Activated T-cell treated with anti-CD3 and anti-CD28 coated beads for 1 hour (primary cell): ENCODE data around the gene GRIK2.

Experiments used
- DNase-seq: peaks from one replicate; pipeline ENCODE4 v3.0.0-alpha.2; 2020; ENCODE audit warnings: low read depth

The GRIK2 gene

DNA sequence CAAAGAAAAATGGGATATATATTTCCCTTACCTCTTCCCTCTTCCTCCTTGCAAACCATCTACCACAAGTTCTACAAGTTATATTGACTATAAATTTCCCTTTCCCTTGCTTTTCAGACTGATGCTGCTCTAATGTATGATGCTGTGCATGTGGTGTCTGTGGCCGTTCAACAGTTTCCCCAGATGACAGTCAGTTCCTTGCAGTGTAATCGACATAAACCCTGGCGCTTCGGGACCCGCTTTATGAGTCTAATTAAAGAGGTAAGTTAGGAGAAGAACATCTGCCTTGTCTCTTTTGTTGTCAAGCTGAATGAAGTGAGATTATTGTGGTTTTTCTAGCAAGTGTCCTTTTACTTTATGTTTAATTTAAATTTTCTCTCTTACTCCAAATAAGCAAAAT lies 406.0 kb downstream of the GRIK2 start:
- no peak for DNase-seq

DNA sequence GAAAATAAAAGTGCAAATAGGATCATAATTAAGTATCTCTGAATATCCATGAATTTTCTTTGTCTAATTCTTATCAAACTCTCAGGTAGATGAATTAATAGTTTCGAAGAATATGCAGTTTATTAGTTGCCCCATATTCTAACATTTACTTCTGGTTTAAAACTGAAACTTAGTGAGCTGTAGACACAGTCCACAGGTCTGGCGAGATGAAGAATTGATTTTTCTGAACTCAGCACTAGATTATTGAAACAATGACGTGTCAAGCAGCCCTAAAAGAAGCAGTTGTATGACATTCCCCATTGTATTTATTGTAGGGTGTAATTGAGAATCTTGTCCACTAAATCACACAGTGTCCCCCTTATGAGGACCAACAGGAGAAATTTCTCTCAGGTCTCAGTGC lies 407.1 kb downstream of the GRIK2 start:
- DNase-seq, result no peak

DNA sequence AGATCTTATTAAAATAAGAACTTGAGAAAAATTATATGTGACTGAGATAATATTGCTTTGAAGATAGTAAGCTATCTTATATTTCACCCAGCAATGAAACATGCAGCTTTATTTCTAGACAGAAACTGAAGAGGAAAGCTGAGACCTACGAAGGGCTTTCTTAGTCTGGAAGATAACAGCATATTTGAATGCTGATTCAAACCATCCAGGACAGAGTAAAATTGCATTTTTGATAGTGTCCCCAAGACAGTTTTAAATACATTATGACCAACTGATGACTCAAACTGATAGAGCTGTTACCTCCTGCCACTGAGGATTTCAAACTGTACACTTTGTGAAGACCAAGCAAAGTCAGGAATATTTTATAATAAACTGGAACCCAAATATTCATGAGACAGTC lies 409.6 kb downstream of the GRIK2 start:
- no peak for DNase-seq

DNA sequence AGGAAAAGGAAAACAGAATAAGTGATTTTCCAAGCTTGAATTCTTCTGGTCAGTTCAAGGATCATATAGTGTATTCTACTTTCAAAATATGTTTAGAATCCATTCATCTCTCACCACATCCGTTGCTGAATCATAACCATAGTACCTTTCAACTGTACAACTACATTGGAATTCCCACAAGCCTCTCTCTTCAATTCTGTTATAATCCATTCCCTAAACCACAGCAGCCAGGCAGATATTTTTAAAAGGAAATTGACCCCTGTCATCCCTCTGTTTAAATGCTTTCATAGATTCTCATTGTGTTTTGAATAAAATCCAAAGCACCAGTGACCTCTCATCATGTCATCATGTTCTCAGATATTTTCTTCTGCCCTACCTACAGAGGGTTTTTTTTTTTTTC lies 412.7 kb downstream of the GRIK2 start:
- DNase-seq, result no peak

DNA sequence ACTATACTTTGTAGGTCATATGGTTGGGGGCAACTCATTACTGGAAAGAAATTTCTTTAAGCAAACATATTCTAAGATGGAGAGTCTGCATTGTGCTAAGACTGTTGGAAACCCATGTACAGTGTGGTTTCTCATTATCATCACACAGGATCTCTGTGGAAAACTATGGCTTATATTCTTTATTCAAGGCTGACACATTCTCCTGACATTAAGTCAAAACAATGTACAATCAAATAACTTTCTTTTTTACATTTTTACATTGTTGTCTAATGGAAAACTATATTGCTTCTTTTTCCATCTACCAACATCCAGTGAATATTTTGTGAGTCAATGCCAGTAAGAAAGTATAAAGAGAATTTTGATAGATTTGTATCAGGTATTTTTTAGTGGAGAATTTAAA lies 417.6 kb downstream of the GRIK2 start:
- DNase-seq, result no peak

DNA sequence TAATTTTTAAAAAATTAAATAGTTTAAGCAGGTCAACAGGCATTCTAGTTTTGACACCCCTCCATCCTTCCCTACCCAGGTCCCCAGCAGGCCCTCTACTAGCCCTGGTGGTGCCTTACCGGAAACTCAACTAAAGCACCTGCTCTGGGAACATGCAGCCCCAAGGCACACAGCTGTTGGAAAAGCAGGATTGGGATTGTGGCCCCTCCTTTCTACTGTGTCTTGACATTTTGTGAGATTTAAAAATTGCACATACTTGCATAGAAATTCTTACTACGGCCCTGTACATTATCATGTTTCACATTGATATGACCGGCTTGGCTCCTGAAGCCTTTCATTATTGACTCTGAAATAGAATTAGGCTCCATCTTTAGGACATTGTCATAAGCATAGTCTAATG lies 423.2 kb downstream of the GRIK2 start:
- no peak for DNase-seq

DNA sequence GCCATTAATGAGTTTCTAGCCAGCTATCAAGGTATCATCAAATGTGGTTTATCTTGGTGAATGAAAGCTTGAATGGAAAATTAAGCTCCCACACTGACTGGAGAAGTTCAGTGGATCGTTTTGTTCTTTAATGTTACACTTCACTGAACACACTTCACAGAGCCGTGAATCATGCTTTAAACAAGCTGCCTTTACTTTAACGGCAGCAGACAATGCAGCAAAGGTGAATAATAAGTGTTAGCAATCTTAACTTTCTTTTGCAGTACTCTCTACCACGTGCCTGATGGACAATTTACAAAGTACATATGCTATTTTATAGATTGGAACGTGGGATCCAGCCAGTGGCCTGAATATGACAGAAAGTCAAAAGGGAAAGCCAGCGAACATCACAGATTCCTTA lies 424.5 kb downstream of the GRIK2 start:
- DNase-seq, result no peak

DNA sequence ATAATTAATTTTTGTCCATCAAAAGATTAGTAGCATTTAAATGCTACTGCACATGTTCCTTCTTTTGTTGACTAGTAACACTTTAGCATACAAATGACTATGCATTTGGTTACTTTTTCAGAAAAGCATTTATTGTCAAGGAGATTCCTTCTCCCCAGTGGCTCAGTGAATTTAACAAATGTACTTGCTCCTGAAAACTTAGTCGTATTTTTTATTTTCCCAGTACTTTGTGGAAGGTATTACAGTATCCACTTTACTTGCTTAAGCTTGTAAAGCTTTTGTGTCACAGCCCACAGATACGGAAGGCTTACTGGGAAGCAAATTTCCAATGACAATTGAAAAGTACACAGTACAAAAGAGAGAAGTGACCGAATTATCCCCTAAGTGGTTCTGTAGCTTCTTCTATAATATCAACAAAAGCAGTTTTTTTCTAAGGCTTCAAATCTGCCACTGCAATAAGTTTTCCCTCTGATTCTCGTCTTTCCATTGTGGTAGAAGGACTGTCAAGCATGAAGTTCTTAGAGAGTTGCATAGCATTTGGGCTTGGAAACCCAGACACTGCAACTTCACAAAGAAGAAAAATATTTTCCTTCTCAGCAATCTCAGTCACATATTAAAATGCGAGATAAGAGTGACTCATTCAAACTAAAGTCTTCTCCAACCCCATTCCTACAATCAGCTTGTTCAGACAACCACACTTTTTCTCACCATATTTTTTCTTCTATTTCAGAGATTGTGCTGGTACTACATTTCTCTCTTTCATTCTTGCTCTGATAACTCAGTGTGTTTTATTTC lies 431.2 kb downstream of the GRIK2 start:
- DNase-seq, result no peak

DNA sequence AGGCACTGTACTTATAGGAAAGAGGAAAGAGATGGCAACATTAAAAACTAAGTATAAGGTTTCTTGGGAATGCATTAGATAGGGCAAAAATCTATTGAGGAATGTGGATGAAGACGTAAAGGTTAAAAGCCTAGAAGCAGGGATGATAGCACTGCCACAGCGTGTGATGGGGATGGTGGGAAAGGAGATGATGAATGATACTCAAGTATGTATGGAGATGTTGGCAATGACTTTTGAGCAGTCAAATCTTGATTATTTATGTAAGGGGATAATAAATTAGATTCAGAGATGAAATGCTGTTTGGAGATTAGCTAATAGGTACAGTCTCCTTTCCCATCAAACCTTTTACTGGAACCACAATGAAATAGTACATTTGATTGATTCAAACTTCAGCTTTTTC lies 432.8 kb downstream of the GRIK2 start:
- DNase-seq, result no peak

DNA sequence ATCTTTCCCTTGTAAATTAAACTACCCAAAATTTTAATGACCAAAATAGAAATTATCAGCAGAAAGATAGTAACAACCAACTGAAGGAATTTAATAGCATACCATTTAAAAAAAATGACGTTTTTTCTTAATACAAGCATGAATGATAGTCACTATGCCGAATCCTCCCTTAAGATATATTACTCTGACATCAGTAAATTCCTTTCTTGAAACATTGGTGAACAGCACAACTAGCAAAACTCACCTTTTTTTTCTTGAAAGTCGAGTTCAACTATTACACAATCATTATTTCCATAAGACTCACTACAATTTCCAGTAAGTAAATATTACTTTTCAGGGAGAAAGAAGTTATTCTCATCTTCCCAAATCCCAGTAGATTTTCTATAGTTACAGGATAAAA lies 433.2 kb downstream of the GRIK2 start:
- DNase-seq, result no peak

DNA sequence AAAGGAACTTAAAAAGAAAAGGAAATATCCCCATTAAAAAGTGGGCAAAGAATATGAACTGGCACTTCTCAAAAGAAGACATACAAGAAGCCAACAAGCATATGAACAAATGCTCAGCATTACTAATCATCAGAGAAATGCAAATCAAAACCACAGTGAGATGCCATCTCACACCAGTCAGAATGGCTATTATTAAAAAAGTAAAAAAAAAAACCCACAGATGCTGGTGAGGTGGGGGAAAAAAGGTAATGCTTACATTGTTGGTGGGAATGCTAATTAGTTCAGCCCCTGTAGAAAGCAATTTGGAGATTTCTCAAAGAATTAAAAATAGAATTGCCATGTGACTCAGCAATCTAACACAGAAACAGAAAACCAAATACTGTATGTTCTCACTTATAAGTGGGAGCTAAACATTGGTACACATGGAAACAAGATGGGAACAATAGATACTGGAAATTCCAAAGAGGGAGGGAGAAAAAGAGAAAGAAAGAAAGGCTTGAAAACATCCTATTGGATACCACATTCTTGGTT lies 437.1 kb downstream of the GRIK2 start:
- no peak for DNase-seq

DNA sequence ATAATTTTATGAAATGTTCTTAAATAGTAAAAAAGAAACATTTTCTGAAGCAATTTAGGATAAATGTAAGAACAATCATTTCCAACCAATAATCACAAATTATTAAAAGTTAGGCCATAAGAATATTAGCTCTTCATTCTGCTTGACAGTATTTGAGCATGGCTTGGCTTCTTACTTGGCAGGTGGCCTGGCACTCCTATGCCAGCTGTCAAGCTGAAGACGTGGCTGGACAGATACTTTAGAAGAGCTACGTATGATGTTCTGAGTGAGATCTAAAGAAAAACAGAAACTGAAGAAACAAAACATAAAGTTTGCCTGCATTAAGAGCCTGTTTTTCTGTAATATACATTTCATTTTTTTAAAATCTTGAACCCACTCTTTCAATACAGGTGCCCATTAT lies 438.9 kb downstream of the GRIK2 start:
- DNase-seq, result no peak

DNA sequence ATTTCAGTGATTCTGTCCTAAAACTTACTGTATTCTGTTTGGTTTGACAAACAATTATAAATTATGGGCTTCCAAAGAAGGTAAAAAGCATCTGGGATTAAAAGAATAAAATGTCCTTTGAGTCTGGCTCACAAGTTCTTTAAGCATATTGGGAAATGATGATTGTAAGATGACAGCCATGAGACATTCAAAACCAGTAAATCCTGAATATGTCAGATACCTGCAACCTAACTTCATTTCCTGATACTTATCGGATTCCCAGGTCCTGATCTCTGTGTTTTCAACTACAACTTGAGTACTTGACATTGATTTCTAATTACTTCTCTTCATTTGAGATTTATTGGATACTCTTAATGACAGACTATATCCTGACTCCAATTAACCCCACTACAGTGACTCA lies 446.6 kb downstream of the GRIK2 start:
- DNase-seq, result no peak

DNA sequence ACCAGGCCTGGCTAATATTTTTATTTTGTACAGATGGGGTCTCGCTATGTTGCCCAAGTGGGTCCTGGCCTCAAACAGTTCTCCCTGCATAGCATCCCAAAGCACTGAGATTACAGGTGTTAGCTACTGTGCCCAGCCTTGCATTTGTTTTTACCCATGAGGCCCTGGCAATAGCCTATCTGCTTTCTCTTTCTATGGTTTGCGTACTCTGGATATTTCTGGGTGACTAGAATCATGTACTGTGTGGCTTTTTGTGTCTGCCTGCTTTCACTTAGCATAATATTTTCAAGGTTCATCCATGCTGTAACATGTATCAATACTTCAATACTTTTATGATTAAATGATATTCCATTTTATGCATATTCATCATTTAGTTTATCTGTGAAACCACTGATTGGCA lies 451.7 kb downstream of the GRIK2 start:
- no peak for DNase-seq

DNA sequence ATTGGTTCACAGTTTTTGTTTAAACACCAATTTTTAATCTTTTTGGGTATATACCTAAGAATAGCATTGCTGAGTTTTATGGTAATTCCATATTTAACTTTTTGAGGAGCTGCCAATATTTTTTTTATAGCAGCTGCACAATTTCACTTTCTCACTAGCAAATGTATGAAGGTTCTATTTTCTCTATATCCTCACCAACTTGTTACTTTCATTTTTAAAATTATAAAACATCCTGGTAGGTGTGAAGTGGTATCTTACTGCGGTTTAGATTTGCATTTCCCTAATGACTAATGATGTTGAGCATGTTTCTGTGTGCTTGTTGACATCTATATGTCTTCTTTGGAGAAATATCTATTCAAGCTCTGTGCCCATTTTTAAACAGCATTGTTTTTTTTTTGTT lies 452.1 kb downstream of the GRIK2 start:
- no peak for DNase-seq

DNA sequence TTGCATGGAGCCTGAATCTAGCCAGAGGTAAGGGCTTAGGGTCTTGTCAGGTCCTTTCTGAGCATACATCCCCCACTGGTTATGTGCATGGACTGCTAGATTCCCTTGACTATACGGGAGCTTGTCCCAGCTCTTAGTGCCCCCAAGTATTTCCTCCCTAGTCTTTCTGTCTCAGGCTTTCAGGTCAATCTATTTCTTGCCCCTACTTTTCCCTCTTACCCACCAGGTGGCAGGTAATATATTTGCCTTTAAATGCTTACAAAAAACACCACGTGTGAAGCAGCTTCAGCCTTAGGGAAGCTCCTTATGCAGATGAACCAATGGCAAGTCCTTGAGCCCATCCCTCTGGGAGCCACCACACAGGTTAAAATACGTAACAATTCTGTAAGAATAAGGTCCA lies 454.2 kb downstream of the GRIK2 start:
- no peak for DNase-seq

DNA sequence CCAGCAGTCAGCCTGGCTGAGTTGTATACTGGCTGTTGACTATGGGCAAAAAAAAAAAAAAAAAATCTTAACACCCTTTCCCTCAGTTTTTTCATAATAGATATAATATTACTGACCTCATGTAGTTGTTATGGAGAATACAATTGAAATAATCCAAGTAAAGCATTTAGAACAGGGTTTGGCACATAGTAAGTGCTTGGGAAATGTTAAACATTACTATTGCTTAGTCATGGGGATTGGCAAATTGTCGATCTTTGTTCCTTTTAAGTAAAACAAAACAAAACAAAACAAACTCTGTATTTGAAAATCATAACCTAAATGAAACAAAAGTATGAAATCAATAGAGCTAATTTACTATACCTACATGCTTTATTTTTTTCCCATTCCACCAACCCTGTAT lies 458.4 kb downstream of the GRIK2 start:
- DNase-seq, result no peak

DNA sequence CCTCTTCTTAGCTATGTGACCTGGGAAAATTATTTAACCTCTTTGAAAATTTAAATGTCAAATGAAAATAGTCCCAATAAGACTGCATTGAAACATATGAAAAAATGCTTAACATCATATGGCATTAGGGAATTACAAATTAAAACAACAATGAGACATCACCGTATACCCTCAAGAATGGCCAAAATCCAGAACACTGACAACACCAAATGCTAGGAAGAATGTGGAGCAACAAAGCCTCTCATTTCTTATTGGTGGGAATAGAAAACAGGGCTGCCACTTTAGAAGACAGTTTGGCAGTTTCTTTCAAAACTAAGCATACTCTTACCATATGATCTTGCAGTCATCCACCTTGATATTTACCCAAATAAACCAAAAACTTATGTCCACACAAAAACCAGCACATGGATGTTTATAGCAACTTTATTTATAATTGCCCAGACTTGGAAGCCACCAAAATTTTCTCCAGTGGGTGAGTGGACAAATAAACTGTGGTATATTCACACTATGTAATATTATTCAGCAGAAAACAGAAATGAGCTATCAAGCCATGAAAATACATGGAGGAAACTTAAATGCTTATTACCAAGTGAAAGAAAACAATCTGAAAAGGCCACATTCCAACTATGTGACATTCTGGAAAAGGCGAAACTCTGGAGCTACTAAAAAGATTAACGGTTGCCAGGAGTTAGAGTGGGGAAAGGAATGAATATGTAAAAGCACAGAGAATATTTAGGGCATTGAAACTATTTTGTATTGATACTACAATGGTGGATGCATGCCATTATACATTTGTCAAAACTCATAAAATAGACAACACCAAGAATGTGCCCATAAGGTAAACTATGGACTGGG lies 459.9 kb downstream of the GRIK2 start:
- no peak for DNase-seq

DNA sequence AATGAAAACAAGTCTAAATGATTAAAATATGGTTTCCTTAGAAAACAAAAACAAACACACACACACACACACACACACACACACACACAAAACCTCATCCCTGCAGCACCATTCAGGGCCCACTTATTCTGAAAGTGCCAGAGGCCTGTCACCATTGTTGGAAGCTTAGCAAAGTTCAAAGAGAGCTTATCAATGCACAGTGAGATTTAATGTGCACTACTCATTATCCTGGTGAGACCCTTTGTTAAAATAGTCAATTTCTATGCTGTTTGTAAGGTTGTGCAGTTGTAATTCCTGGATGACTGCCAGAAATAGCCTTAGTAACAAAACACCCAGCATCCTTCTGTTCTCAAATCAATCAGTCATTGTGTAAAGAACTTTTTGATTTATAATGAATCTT lies 482.9 kb downstream of the GRIK2 start:
- DNase-seq, result no peak

DNA sequence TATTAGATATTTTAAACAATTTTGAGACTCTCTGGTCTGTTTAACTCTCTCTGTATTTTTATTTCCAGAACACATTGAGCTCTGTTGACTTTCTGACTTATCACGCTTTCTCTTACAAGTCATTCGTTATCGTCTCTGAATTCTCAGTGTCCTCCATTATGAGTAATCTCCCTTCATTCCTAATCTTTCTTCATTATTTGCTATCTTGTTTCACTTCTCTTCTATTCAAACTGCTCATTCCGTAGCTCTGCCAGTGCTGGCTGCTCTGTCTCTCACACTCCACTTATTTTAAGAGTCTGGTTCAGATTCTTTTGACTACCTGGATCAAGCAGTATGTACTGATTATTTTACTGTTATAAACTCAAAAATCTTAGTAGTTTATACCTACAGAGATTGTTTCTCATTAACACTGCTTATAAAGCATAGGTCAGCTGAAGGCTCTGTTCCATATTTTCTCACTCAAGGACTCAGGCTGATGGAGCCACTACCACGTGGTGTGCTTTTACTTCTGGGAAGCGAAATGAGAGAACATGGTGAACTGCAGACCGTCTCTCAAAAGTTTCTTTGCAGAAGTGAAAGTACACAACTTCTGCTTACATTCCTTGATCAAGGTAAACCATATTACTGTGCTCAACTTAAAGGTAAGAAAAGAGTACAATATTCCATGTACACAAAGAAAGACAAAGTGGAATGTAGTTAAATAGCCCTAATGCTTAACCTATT lies 485.2 kb downstream of the GRIK2 start:
- DNase-seq, result no peak

DNA sequence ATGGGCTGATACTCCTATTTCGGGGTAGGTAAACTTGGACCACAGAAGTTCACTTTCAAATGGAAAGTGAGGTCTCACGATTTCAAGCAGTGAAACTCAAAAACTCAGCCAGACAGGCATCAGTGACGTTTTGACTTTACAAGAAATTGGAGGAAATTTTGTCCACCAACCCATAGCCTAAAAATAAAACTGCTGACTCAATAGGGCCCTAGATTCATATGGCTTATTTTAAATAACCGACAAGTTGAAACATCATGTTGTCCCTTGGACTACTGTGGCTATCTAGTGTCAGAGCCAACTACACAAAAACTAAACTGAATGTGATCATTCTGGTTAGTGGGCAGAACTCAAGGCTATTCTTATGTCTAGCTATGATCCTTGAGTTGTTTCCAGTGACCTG lies 486.3 kb downstream of the GRIK2 start:
- DNase-seq, result no peak

DNA sequence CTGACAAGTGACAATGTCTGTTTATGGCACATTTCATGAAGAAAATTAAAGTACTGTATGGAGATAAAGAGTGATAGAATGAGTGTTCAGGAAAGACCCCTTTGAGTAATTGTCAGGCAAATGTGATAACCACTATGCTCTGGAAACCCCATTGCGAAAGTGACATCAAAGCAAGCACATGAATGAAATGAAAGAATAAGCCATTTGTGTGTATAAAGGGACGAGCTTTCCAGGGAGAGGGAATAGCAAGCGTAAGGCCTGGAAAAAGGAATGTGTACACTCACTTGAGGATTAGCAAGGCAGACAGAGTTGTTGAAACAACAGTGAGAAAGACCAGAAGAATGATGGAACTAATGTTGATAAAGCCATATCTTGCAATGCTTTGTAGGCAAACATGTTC lies 490.0 kb downstream of the GRIK2 start:
- DNase-seq, result no peak

DNA sequence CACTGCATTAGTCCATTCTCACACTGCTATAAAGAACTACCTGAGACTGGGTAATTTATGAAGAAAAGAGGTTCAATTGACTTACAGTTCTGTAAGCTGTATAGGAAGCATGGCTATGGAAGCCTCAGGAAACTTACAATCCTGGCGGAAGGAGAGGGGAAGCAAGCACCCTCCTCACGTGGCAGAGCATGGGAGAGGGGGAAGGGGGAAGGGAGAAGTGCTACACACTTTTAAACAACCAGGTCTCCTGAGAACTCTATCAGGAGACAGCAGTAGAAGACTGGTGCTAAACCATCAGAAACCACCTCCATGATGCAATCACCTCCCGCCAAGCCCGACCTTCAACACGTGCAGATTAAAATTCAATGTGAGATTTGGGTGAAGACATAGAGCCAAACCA lies 494.0 kb downstream of the GRIK2 start:
- DNase-seq, result no peak
